Endothelial cell of umbilical vein (primary cell): ENCODE results near the gene EDARADD. TPM values are rescaled to one million over a fixed set of nuclear protein-coding genes. Genes with fewer than 3 reads are reported as not detected.

Experiments used
- BruUV-seq: library from RNA; stranded (reverse); fragments of 400-500 nt; replicated peaks from 2 replicates; lab custom pipeline; 2021; lab: Mats Ljungman, UMichigan
- CTCF ChIA-PET: fragments of 300-600, 350-600 bp; sonication (Branson Sonifier 250); formaldehyde crosslinking; loops from one replicate; lab custom pipeline; 2021; ENCODE audit warnings: antibody characterized with exemption, inconsistent platforms; lab: Charles Lee
- POLR2A ChIA-PET: fragments of 300-600, 350-600 bp; sonication (Branson Sonifier 250); formaldehyde crosslinking; loops from one replicate; lab custom pipeline; 2021; ENCODE audit warnings: antibody characterized with exemption, inconsistent platforms; lab: Charles Lee
- DNase-seq: peaks from one replicate; pipeline ENCODE4 v3.0.0-alpha.2; 2011; ENCODE audit warnings: low read depth, low spot score
- FAIRE-seq: peaks from 2 replicates; lab custom pipeline; 2011; peaks lifted over from hg19 to GRCh38; lab: Jason Lieb, UNC
- H2AFZ ChIP-seq: 2 replicates; pipeline ENCODE4 v1.6.0; 2012; ENCODE audit warnings: low read depth, low read length, control low read depth, inconsistent platforms
- H3K27ac ChIP-seq: 2 replicates; pipeline ENCODE4 v1.5.1; 2011; ENCODE audit warnings: low read depth, mild to moderate bottlenecking, control low read depth, low read length, moderate library complexity; ENCODE audit not compliant: insufficient read depth
- H3K27me3 ChIP-seq, 2 experiments: 2 replicates each; pipeline versions ENCODE4 v1.6.0 to v1.6.1; 2011; ENCODE audit warnings: low read length in 2 of 2, mixed read lengths in 1 of 2; ENCODE audit not compliant: control insufficient read depth in 2 of 2, insufficient read depth in 2 of 2
- H3K36me3 ChIP-seq, 2 experiments: 2 replicates in 1 of 2; 3 replicates in 1 of 2; pipeline ENCODE4 v1.5.1; 2011; ENCODE audit warnings: low read length in 2 of 2, mild to moderate bottlenecking in 1 of 2, moderate library complexity in 1 of 2; ENCODE audit not compliant: control insufficient read depth in 2 of 2, insufficient read depth in 2 of 2; ENCODE audit errors: extremely low read depth in 1 of 2
- H3K4me1 ChIP-seq: 3 replicates; pipeline ENCODE4 v1.5.1; 2011; ENCODE audit warnings: mild to moderate bottlenecking, low read length; ENCODE audit not compliant: control insufficient read depth, insufficient read depth; ENCODE audit errors: extremely low read depth
- H3K4me2 ChIP-seq: 2 replicates; pipeline ENCODE4 v1.6.1; 2011; ENCODE audit warnings: low read length, control low read depth, mixed read lengths; ENCODE audit not compliant: insufficient read depth
- H3K4me3 ChIP-seq, 3 experiments: fragments of 200-600 bp in 1 of 3; sonication (generic), shearing (Covaris generic) in 1 of 3; replicated peaks in 1 of 3; 2 replicates each; pipeline ENCODE4 v1.5.1; 2011 to 2016; ENCODE audit warnings: control low read depth in 3 of 3, low read length in 3 of 3, mild to moderate bottlenecking in 2 of 3, inconsistent platforms in 1 of 3, low read depth in 1 of 3, moderate library complexity in 1 of 3; ENCODE audit not compliant: insufficient read depth in 1 of 3
- H3K79me2 ChIP-seq: 2 replicates; pipeline ENCODE4 v1.6.0; 2012; ENCODE audit warnings: low read length, inconsistent platforms; ENCODE audit not compliant: control insufficient read depth, insufficient read depth
- H3K9ac ChIP-seq: replicated peaks from 2 replicates; pipeline ENCODE3; 2011; ENCODE audit warnings: low read length, control low read depth; ENCODE audit not compliant: insufficient read depth; ENCODE audit errors: extremely low read depth
- H3K9me1 ChIP-seq: replicated peaks from 3 replicates; pipeline ENCODE4 v1.6.0; 2011; ENCODE audit warnings: mild to moderate bottlenecking, low read length; ENCODE audit not compliant: control insufficient read depth, insufficient read depth; ENCODE audit errors: extremely low read depth
- H3K9me3 ChIP-seq: replicated peaks from 2 replicates; pipeline ENCODE4 v1.5.1; 2012; ENCODE audit warnings: low read length, inconsistent platforms; ENCODE audit not compliant: control insufficient read depth, insufficient read depth
- H4K20me1 ChIP-seq: replicated peaks from 2 replicates; pipeline ENCODE3; 2011; ENCODE audit warnings: mild to moderate bottlenecking, low read length; ENCODE audit not compliant: control insufficient read depth, insufficient read depth; ENCODE audit errors: extremely low read depth
- CTCF ChIP-seq, 2 donors: IDR thresholded peaks; 1 replicate in 1 of 2; 2 replicates in 1 of 2; pipeline ENCODE4 v1.5.1; 2011; ENCODE audit warnings: low read length in 2 of 2, mild to moderate bottlenecking in 2 of 2, moderate library complexity in 2 of 2, control low read depth in 1 of 2, inconsistent platforms in 1 of 2, low read depth in 1 of 2; ENCODE audit not compliant: insufficient read depth in 1 of 2; ENCODE audit errors: extremely low read depth in 1 of 2
- EZH2 ChIP-seq: IDR thresholded peaks from 2 replicates; pipeline ENCODE4 v1.6.1; 2012; ENCODE audit warnings: borderline replicate concordance, low read depth, mild to moderate bottlenecking, moderate library complexity, low read length, inconsistent platforms; ENCODE audit not compliant: severe bottlenecking
- FOS ChIP-seq: IDR thresholded peaks from 2 replicates; pipeline ENCODE4 v1.6.1; 2011; ENCODE audit warnings: mild to moderate bottlenecking, low read length, moderate library complexity, borderline replicate concordance; ENCODE audit not compliant: insufficient read depth
- GATA2 ChIP-seq: IDR thresholded peaks from 2 replicates; pipeline ENCODE4 v1.7.0; 2011; ENCODE audit warnings: low read depth, mild to moderate bottlenecking, moderate library complexity, mixed read lengths, low read length; ENCODE audit not compliant: insufficient read length, insufficient read depth
- JUN ChIP-seq: IDR thresholded peaks from 2 replicates; pipeline ENCODE4 v1.6.1; 2011; ENCODE audit warnings: borderline replicate concordance, low read depth; ENCODE audit not compliant: insufficient read length, insufficient read depth
- MAX ChIP-seq: IDR thresholded peaks from 2 replicates; pipeline ENCODE4 v1.6.1; 2011; ENCODE audit not compliant: insufficient read depth, insufficient read length
- MYC ChIP-seq: IDR thresholded peaks from one replicate; pipeline ENCODE4 v1.6.1; 2011; ENCODE audit warnings: mild to moderate bottlenecking, low read depth, low read length
- POLR2A ChIP-seq: IDR thresholded peaks from 2 replicates; pipeline ENCODE4 v1.6.1; 2012; ENCODE audit warnings: low read depth, mild to moderate bottlenecking, control low read depth, low read length
- POLR2AphosphoS5 ChIP-seq: IDR thresholded peaks from 2 replicates; pipeline ENCODE4 v1.6.1; 2012; ENCODE audit warnings: low read depth, mild to moderate bottlenecking, control low read depth, low read length, moderate library complexity; ENCODE audit not compliant: insufficient read depth
- dilution Hi-C: fragments of 300-500 bp; cut with MboI; formaldehyde crosslinking; loops from one replicate; pipeline ENCODE4 v1.15.0; 2019; ENCODE audit warnings: low sequenced_read_pairs; ENCODE audit not compliant: extremely low pct_ligation_motif_present
- intact Hi-C: fragments of 100-400 bp; cut with micrococcal nuclease; formaldehyde crosslinking; loops from one replicate; pipeline ENCODE4 v1.10.0; 2022
- polyA plus RNA-seq, 4 experiments: library from polyadenylated mRNA; depleted of rRNA in 3 of 4; stranded (reverse) in 3 of 4; unstranded in 1 of 4; fragments of >200 nt; gene quantifications; 2 replicates each; pipeline versions ENCODE4 v1.2.1 to v1.2.3, GENCODE V29; 2011 to 2012; ENCODE audit warnings: missing spikeins in 1 of 4
- total RNA-seq: library from RNA; stranded (reverse); gene quantifications from 2 replicates; pipeline ENCODE4 v1.2.3, GENCODE V29; 2021

The EDARADD gene
- total and polyA plus RNA-seq, 2 donors (not counting 3 experiments of a cell fraction or from before 2014, with no cell fraction given): not detected

- ChIA-PET CTCF (no interaction called here), POLR2A (no interaction called here)
- Histone ChIP-seq H3K9ac (no peak overlapping the region), H3K4me2 (no peak overlapping the region), H3K79me2 (no peaks in the 10 kb centered on the region), H3K4me3 (no peak overlapping the region), H3K36me3 (no peaks in the 10 kb centered on the region), H2AFZ (no peak overlapping the region), H3K27me3 (no peaks in the 10 kb centered on the region), H3K27ac (no peak overlapping the region), H3K4me1 (no peaks in the 10 kb centered on the region), H4K20me1 (no peaks in the 10 kb centered on the region), H3K9me1 (no peaks in the 10 kb centered on the region), H3K9me3 (no peaks in the 10 kb centered on the region)
- TF ChIP-seq MAX (no peak), CTCF (IDR thresholded peaks at IDR 0.05; ENCODE audit: extremely low read depth in 1 of 2, insufficient read depth in 1 of 2, low read depth in 1 of 2, low read length in 2 of 2) (no peak), POLR2AphosphoS5 (no peak), GATA2 (no peak)
- FAIRE-seq: no peak
- intact Hi-C loops: no loop called here
- BruUV-seq: no TSS peak
- no peak for DNase-seq
- dilution Hi-C loops: no loop called here
Measured at GRCh38 chr1:236458996-236459395, 64.9 kb downstream of the EDARADD start.

GRCh38 chr1:236460103-236460502 lies 66.0 kb downstream of the EDARADD start:
- ChIA-PET CTCF (no interaction called here), POLR2A (no interaction called here)
- Histone ChIP-seq H3K36me3 (no peaks in the 10 kb centered on the region), H4K20me1 (no peaks in the 10 kb centered on the region), H3K4me3 (no peak overlapping the region), H3K4me2 (no peak overlapping the region), H3K9me3 (no peaks in the 10 kb centered on the region), H3K9ac (no peak overlapping the region), H3K27me3 (no peaks in the 10 kb centered on the region), H3K9me1 (no peaks in the 10 kb centered on the region), H3K27ac (no peak overlapping the region), H2AFZ (no peak overlapping the region), H3K79me2 (no peaks in the 10 kb centered on the region), H3K4me1 (no peaks in the 10 kb centered on the region)
- intact Hi-C loops (no loop called here), dilution Hi-C loops (no loop called here)
- DNase-seq: no peak
- no peak for FAIRE-seq
- BruUV-seq: no TSS peak
- no peak for TF ChIP-seq POLR2A
- TF ChIP-seq POLR2AphosphoS5: no peak
- TF ChIP-seq MYC: no peak
- no peak for TF ChIP-seq CTCF (IDR thresholded peaks at IDR 0.05; ENCODE audit: extremely low read depth in 1 of 2, insufficient read depth in 1 of 2, low read depth in 1 of 2, low read length in 2 of 2)
- TF ChIP-seq GATA2: no peak
- no peak for TF ChIP-seq MAX
- TF ChIP-seq FOS: no peak
- TF ChIP-seq EZH2: no peak
- TF ChIP-seq JUN: no peak
